HG03039 (cell line): ENCODE data around the gene CDK5RAP3.
"Not testable (repeated sequence)": the region's sequence is repeated elsewhere in the genome, so short reads cannot be mapped to it uniquely, and the experiment has no call there.

Experiments used
- ATAC-seq: cut with Tn5 transposase; IDR thresholded peaks from one replicate; pipeline ENCODE4 v1.9.1; 2021; ENCODE audit warnings: mild to moderate bottlenecking, moderate library complexity; ENCODE audit not compliant: unreplicated experiment

Gene CDK5RAP3

DNA sequence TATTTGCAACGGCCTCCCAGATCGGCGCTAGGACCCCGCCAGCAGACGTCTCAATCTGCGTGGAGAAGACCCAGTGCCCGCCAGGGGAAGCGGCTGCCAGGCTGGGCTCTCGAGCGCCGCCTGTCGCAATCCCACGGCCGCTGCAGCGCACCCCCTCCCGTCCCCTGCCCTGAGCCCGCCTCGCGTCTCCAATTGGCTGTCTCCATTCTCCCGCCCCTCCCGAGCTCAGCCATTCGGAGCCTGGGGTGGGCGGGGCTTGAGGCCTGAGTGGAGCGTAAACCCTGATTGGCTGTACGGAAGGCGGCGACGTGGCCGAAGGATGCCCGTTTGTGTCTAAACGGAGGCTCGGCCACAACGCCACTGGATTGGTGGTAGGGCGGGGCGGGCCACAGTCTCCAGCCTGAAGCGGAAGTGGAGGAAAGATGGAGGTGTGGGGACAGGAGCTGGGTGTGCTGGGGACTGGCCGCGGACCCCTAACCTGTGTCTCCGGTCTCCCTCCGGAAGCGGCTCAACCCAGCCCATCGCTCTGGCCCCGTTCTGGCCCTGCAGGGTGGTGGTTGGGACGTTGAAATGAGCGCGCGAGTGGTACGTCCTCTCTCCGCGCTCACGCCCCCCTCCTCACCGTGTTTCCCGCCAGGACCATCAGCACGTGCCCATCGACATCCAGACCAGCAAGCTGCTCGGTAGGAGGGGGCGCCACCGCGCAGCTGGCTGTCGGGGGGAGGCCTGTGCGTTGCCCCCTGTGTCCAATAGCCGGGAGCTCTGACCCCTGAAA, at the start of gene CDK5RAP3:
TSS of gene CDK5RAP3 (plus strand) at position 389 of the 775 bp plus-strand sequence. CDS start at position 423, 34 bp downstream.
- ATAC-seq, result peak; percentile 94

- no peak for ATAC-seq
Observed at GRCh38 chr17:47924785-47925677, 45.9 kb upstream of the CDK5RAP3 start.

DNA sequence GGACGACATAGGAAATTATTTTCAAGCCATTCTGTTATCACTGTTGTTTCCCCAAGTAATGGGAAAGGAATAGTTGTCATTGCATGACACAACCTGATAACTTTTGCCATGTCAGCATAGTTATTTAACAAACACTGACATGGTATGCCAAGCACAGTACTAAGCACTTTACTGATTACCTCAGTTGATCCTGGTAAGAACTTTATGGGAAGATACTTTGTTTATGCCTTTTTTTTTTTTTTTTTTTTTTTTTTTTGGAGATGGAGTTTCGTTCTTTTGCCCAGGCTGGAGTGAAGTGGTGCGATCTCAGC, 45.3 kb upstream of the CDK5RAP3 start:
- ATAC-seq, result no peak

DNA sequence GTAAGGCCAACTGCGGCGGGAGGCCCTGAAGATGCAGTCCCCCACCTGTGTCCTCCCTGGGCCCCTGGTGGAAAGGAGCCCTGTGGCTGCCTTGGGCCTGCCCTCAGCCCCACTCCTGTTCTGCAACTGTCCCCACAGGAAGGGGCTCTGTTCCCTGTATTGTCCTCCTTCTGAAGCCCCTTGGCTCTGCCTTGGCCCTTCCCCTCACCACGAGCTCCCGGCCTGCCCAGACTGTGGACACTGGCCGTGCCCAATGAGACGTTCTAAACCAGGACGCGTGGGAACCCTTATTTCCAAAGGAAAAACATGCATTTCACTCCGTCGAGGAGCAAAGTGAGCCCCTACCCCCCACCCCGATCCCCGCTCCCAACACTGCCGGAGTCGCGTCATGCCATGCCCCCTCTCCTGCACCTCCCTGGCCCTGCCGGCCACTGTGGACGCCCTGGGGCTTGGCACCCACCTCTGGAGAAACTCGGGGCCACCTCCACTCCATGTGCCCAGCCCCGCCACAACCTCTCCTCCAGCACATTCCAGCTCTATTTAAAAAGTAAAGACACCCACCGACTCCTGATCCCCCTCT, 43.0 kb upstream of the CDK5RAP3 start:
- ATAC-seq, result no peak

GRCh38 chr17:47928415-47928814, 42.5 kb upstream of the CDK5RAP3 start:
- ATAC-seq, result no peak

DNA sequence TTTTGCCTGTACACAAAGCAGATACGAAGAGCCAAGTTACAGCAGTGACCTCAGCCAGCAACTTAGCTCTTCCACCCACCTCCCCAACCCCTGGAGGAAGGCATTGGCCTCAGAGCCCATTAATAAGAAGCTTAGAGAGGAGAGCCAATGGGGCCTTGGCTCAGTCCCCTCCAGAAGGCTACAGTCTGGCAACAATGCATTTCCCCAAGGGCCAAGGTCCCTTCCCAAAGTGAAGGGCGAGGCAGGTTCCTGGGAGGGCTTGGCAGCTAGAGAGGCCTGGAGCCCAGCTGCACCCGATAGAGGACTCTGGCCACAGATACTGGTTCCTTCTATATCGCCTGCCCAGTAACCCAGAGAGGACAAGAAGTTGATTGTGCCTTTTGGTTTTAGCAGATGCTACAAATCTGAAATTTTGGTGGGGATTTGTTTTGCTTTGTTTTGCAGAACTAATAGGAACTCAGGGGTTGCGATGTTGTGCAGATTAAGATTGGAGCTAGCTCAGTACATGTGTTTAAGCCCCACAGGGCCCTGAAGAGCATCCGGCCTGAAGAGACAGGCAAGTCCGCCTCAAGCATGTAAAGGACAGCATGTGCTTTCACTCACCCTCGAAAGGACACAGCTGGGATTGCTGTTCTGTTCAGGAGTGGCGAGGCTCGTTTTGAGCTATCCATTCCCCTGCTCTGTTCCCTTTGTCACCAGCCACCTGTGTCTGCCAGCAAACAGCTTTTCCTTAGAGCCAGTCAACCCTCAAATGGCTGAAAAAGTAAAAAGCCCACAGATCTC, 41.5 kb upstream of the CDK5RAP3 start:
- ATAC-seq, result no peak

DNA sequence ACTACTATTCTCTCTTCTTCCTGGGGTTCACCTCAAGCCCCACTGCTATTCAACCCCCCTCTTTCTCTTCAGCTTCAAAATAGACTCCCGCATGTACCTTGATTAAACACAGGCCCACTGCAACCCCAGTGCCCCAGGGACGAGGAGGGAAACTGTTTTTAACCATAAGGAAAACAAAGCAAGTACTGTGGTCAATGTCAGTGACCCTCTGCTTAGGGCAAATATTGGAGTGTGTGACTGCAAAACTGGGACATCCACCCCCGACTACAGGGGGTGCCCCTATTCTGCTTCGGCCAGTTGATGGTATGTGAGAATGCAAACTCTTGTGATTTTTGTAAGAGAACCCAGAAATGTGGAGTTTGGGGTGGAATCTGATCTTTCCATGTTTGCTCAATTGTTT, 39.1 kb upstream of the CDK5RAP3 start:
- no peak for ATAC-seq

- ATAC-seq, result no peak
Observed at GRCh38 chr17:47934856-47935255, 36.1 kb upstream of the CDK5RAP3 start.

DNA sequence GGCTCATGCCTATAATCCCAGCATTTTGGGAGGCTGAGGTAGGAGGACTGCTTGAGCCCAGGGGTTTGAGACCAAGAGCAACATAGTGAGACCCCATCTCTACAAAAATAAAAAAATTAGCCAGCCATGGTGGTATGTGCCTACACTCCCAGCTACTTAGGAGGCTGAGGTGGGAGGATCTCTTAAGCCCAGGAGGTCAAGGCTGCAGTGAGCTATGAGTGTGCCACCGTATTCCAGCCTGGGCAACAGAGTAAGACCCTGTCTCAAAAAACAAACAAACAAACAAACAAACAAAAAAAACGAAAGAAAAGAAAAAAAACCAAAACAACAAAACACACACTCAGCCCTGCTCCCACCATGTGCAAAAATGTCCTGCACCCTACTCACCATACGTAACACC, 35.4 kb upstream of the CDK5RAP3 start:
- not testable (repeated sequence) for ATAC-seq

- no peak for ATAC-seq
Observed at GRCh38 chr17:47935961-47936360, 35.0 kb upstream of the CDK5RAP3 start.

DNA sequence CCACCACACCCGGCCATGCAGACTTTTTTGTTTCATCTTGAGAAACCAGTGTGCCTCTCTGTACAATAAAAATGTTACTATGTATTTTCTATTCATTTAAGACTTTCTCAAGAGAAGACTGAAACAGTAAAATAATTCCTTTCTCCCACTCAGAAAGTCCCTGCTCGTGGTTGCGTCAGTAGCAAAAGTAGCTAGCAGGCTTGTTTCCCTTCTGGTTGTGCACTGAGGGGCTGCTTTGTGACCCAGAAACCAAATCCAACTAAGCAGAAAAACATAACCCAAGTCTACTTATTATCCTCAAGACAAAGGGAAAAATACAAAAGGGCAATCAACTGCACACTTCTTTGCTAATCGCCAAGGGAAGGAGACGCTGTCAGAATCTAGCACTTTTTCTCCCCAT, 33.0 kb upstream of the CDK5RAP3 start:
- ATAC-seq, result no peak

- ATAC-seq, result peak; percentile 82
Observed at GRCh38 chr17:47941246-47942095, 29.4 kb upstream of the CDK5RAP3 start, which contains the start of gene PNPO. Gene PNPO, plus strand, starts transcription at chr17:47941571. Its CDS starts 105 bp downstream, at chr17:47941676.

DNA sequence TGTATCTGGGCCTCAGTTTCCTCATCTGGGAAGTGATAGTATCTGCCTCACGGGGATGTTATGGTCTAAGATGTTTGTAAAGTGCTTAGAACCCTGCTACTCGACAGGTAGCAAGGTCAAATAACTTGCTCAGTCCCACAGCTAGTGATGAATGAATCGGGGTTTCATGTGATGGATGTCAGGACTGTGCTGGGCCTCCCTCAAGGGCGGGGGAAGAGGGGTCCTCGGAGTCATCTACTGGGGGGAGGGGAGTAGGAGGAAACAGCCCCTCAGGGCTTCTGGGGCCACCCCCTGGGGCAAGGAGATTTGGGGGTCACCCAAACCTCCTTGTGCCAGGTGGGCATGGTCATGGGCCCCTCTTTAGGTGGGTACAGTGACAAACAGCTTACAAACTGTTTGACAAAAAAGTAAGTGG, 28.8 kb upstream of the CDK5RAP3 start:
- ATAC-seq, result no peak

DNA sequence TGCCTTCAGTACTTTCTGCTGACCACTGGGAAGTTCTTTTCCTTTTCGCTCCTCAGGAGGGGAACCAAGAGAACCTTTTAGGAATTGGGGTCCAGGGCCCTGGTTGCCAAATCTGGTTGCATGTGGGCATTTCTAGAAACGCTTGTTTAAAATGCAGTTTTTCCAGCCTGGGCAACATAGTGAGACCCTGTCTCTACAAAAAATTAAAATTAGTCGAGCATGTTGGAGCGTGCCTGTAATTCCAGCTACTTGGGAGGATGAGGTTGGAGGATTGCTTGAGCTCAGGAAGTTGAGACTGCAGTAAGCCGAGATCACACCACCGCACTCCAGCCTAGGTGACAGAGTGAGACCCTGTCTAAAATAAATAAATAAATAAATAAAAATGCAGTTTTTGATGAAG, 28.3 kb upstream of the CDK5RAP3 start:
- ATAC-seq, result no peak

DNA sequence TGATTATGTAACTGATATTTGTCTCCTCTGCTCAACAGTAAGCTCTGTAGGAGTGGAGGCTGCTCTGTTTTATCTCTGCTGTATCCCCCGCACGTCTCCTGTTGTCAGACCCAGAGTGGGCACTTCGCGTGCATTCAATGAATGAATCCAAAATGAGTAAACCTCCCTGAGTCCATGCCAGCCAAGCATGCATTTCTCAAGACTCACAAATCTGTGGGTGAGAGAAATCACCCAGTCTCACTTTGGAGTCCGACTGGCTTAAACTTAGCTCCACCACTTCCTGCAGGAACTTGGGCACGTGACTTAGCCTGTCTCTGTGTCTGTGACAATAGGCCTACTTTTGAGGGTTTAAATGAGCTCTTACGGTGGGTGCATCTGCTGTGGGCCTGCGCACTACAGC, 25.8 kb upstream of the CDK5RAP3 start:
- no peak for ATAC-seq

DNA sequence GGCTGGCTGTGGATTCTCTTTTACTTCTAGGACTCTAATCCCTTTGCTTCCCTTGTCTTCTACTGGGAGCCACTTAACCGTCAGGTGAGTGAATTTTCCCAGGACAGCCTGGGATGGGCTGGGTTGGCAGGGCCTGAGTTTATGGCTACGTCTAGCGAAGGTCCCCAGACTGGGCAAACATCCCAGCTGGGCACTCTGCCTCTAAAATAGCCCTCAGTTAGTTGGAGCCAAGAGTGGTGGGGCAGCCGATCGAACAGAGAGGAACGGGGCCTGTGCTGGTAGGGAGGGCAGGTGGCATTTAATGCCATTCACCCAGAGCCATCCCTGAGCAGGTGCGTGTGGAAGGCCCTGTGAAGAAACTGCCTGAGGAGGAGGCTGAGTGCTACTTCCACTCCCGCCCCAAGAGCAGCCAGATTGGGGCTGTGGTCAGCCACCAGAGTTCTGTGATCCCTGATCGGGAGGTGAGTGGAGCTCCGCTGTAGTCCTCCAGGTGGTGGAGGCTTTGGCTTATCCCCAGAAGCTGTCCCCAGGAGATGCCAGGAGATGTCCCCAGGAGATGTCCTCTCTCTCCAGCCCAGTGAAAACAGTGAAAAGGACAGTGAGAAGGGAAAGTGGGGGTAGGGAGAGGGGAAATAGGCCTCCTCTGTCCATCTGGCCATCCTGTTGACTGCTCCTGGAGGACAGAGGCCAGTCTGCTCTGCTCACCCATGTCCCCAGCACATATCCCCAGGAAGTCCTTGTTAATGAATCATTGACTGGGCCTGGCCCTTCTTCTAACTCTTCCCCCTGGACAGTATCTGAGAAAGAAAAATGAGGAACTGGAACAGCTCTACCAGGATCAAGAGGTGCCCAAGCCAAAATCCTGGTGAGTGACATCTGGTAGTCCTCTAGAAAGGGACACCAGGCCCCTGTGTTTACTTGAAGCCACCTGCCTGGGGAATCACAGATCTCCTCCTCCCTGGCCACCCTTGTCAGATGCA, 25.1 kb upstream of the CDK5RAP3 start:
- ATAC-seq, result no peak

- ATAC-seq, result no peak
Observed at GRCh38 chr17:47946516-47946915, 24.4 kb upstream of the CDK5RAP3 start.

GRCh38 chr17:47946929-47947397, 23.9 kb upstream of the CDK5RAP3 start:
- ATAC-seq, result no peak
